MM.1S (cell line): ENCODE results near the gene FOXN3.

Source experiments
- DNase-seq: peaks from one replicate; pipeline ENCODE4 v3.0.0-alpha.2; 2015
- H2AFZ ChIP-seq: fragments of 300-600 bp; sonication (generic); 2 replicates; pipeline ENCODE4 v1.6.0; 2016; ENCODE audit warnings: antibody characterized with exemption, low read length
- H3F3A ChIP-seq: fragments of 300-600 bp; sonication (generic); 2 replicates; pipeline ENCODE4 v1.6.1; 2016; ENCODE audit warnings: mild to moderate bottlenecking, antibody characterized with exemption, low read length, moderate library complexity, mixed read lengths; ENCODE audit not compliant: insufficient read depth
- H3K27ac ChIP-seq: fragments of 300-600 bp; sonication (generic); 2 replicates; pipeline ENCODE4 v1.5.1; 2016; ENCODE audit warnings: mild to moderate bottlenecking, low read length
- H3K27me3 ChIP-seq: fragments of 300-600 bp; sonication (generic); replicated peaks from 2 replicates; pipeline ENCODE4 v1.6.0; 2016; ENCODE audit warnings: low read length; ENCODE audit not compliant: insufficient read depth
- H3K36me3 ChIP-seq: fragments of 300-600 bp; sonication (generic); replicated peaks from 2 replicates; pipeline ENCODE4 v1.6.1; 2016; ENCODE audit warnings: mild to moderate bottlenecking, low read length, mixed read lengths; ENCODE audit not compliant: insufficient read depth
- H3K4me1 ChIP-seq: fragments of 300-600 bp; sonication (generic); 2 replicates; pipeline ENCODE4 v1.6.1; 2016; ENCODE audit warnings: low read length, mixed read lengths
- H3K4me2 ChIP-seq: fragments of 300-600 bp; sonication (generic); 2 replicates; pipeline ENCODE4 v1.6.0; 2016; ENCODE audit warnings: low read depth, low read length
- H3K4me3 ChIP-seq: fragments of 300-600 bp; sonication (generic); 2 replicates; pipeline ENCODE4 v1.5.1; 2016; ENCODE audit warnings: low read length, mixed read lengths
- H3K79me2 ChIP-seq: fragments of 300-600 bp; sonication (generic); 2 replicates; pipeline ENCODE4 v1.6.1; 2016; ENCODE audit warnings: mixed run types, low read length, mixed read lengths
- H3K9ac ChIP-seq: fragments of 300-600 bp; sonication (generic); 2 replicates; pipeline ENCODE4 v1.6.1; 2016; ENCODE audit warnings: low read length, mixed read lengths
- H3K9me2 ChIP-seq: fragments of 300-600 bp; sonication (generic); replicated peaks from 2 replicates; pipeline ENCODE4 v1.6.1; 2016; ENCODE audit warnings: mild to moderate bottlenecking, low read length, mixed read lengths; ENCODE audit not compliant: insufficient read depth
- H3K9me3 ChIP-seq: fragments of 300-600 bp; sonication (generic); replicated peaks from 2 replicates; pipeline ENCODE4 v1.6.1; 2016; ENCODE audit warnings: mild to moderate bottlenecking, low read length, mixed read lengths; ENCODE audit not compliant: insufficient read depth
- H4K20me1 ChIP-seq: fragments of 300-600 bp; sonication (generic); 2 replicates; pipeline ENCODE4 v1.6.1; 2016; ENCODE audit warnings: mild to moderate bottlenecking, low read length, moderate library complexity, mixed read lengths; ENCODE audit not compliant: insufficient read depth
- EZH2 ChIP-seq: fragments of 300-600 bp; sonication (generic); optimal IDR thresholded peaks from 2 replicates; pipeline ENCODE3; 2017; ENCODE audit warnings: low read depth, mild to moderate bottlenecking, antibody characterized with exemption, low read length, mixed read lengths
- EZH2phosphoT487 ChIP-seq: fragments of 300-600 bp; sonication (generic); IDR thresholded peaks from 2 replicates; pipeline ENCODE4 v1.6.1; 2018; ENCODE audit warnings: antibody characterized with exemption, low read length
- TF ChIP-seq, protein P1 (sequence below): fragments of 300-600 bp; sonication (generic); IDR thresholded peaks from 2 replicates; pipeline ENCODE4 v1.5.1; 2016; ENCODE audit warnings: antibody characterized with exemption, low read length, mixed read lengths

Gene FOXN3

DNA sequence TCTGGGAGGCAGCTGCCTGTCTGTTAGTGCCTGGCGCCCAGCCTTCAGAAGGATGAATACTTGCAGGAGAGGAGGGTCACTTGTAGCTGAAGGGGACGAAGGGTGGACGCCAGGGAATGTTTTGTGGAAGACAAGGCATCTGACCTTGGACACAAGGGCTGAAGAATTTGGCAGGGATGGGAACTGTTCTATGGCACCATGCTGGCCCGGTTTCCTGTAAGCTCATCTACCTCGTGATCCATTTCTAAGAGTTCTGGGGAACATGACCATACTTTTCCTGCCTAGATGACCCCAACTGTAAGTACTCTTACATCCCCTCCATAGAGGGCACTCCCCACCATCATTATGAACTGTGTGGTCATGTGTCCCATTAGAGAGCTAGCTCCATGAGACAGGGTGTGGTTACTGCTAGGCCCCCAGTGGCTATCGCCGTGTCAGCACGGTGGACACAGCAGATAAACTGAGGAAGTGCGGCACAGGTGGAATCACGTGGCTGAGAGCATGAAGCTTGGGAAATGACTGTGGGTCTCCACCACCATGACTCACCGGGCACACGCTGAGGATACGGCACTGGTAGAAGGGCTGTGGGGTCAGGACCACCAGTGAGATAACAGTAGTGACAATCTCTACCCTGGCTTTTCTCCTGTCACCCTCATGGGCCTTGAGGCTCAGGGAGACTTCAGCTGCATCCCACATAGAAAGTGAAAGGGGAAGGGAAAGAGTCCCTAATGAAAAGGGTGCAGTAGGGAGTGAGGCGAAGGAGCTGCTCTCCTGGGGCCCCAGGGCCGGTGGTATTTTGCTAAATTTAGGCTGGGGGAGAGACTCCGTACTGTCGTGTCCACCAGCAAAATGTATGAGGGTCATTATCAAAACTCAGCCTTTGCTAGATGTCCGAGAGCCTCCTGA, 252.6 kb downstream of the FOXN3 start:
- H3K27ac ChIP-seq = peak overlapping the region; percentile 81
- no peaks in the 10 kb centered on the region for H3K36me3 ChIP-seq
- H3K9me2 ChIP-seq = no peaks in the 10 kb centered on the region

DNA sequence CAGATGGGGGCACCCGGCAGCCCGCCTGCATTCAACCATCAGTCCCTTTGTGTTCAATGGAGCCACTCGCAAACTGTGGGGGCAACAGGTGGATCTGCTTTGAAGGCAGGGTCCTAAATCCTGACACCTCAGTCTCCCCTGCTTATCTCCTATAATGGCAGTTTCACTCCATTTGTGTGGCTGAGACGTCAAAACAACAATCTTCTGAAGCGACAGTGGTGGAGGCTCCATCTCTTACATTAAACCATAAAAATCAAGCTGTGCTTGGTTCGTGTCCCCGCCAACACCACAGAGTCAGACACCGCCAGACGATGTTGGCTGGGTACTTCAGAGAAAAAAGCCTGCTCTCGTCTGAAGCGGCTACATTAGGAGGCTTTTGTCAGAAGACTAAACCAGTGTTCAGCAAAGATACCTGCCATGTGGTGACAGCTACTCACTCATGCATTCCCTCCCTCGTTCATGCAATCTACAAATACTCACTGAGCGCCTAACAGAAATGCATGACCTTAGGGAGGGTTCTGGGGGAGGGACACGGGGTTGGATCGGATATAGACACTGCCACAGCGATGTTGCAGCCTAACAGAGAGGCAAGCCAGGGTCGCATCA, 253.9 kb downstream of the FOXN3 start:
- no peak overlapping the region for H2AFZ ChIP-seq
- no peak overlapping the region for H3K4me2 ChIP-seq
- no peaks in the 10 kb centered on the region for H3K9me3 ChIP-seq
- H3K4me3 ChIP-seq = no peak overlapping the region
- H3K27me3 ChIP-seq = no peaks in the 10 kb centered on the region
- H3K9me2 ChIP-seq = no peaks in the 10 kb centered on the region
- H3K27ac ChIP-seq = no peak overlapping the region
- peaks cover 8% of the 10 kb centered on the region for H3K4me1 ChIP-seq
- no peak for DNase-seq
- H3F3A ChIP-seq = peaks cover 19% of the 10 kb centered on the region
- TF ChIP-seq EZH2 = no peak
- TF ChIP-seq EZH2phosphoT487 = no peak
- TF ChIP-seq, protein P1, sequence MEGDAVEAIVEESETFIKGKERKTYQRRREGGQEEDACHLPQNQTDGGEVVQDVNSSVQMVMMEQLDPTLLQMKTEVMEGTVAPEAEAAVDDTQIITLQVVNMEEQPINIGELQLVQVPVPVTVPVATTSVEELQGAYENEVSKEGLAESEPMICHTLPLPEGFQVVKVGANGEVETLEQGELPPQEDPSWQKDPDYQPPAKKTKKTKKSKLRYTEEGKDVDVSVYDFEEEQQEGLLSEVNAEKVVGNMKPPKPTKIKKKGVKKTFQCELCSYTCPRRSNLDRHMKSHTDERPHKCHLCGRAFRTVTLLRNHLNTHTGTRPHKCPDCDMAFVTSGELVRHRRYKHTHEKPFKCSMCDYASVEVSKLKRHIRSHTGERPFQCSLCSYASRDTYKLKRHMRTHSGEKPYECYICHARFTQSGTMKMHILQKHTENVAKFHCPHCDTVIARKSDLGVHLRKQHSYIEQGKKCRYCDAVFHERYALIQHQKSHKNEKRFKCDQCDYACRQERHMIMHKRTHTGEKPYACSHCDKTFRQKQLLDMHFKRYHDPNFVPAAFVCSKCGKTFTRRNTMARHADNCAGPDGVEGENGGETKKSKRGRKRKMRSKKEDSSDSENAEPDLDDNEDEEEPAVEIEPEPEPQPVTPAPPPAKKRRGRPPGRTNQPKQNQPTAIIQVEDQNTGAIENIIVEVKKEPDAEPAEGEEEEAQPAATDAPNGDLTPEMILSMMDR = no peak
- peaks cover 7% of the 10 kb centered on the region; the same call in 1 of the 2 replicates for H3K79me2 ChIP-seq
- no peaks in the 10 kb centered on the region for H4K20me1 ChIP-seq
- H3K9ac ChIP-seq = no peak overlapping the region
- H3K36me3 ChIP-seq = no peaks in the 10 kb centered on the region

More for the DNA sequence above, 252.6 kb downstream of the FOXN3 start:
- peak overlapping the region; percentile 62 for H3K9ac ChIP-seq
- DNase-seq = no peak
- no peaks in the 10 kb centered on the region for H3K9me3 ChIP-seq
- no peak overlapping the region for H2AFZ ChIP-seq
- peaks cover 19% of the 10 kb centered on the region for H3F3A ChIP-seq
- peaks cover 7% of the 10 kb centered on the region; the same call in 1 of the 2 replicates for H3K79me2 ChIP-seq
- H4K20me1 ChIP-seq = no peaks in the 10 kb centered on the region
- peaks cover 8% of the 10 kb centered on the region for H3K4me1 ChIP-seq
- peak overlapping the region; percentile 88; the same call in 1 of the 2 replicates for H3K4me2 ChIP-seq
- TF ChIP-seq EZH2 (no peak), EZH2phosphoT487 (no peak)
- TF ChIP-seq, protein P1 = no peak
- H3K4me3 ChIP-seq = peak overlapping the region; percentile 42
- H3K27me3 ChIP-seq = no peaks in the 10 kb centered on the region

DNA sequence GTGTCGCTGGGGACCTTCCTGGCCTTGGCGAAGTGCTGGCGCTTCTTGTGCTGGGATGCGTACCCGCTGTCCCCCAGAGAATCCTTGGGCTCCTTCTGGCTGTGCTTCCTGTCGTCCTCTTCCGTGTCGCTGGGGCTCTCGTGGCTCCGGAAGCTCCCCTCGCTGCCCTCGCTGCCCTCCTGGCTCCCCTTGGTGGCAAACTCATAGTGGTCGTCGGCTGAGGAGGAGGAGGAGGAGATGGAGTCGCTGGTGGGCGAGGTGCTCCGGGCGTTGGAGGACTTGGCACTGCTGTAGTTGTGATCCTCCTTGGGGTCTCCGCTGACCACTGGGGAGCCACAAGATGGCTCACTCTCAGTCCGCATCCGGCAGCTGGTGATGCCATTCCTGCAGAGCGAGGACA, 254.4 kb downstream of the FOXN3 start:
- Histone ChIP-seq H3K9me3 (no peaks in the 10 kb centered on the region), H3K36me3 (no peaks in the 10 kb centered on the region), H3K4me3 (no peak overlapping the region), H2AFZ (no peak overlapping the region), H3K79me2 (peaks cover 7% of the 10 kb centered on the region; the same call in 1 of the 2 replicates), H3K4me1 (peaks cover 8% of the 10 kb centered on the region), H3F3A (peaks cover 19% of the 10 kb centered on the region), H3K9ac (no peak overlapping the region), H3K27ac (no peak overlapping the region), H3K9me2 (no peaks in the 10 kb centered on the region), H3K4me2 (no peak overlapping the region), H4K20me1 (no peaks in the 10 kb centered on the region), H3K27me3 (no peaks in the 10 kb centered on the region)
- no peak for DNase-seq
- TF ChIP-seq, protein P1 = no peak
- TF ChIP-seq EZH2 (no peak), EZH2phosphoT487 (no peak)
